MM.1S (cell line): Measurements from ENCODE around the gene FARP2.

Source experiments
- EZH2 ChIP-seq: fragments of 300-600 bp; sonication (generic); optimal IDR thresholded peaks from 2 replicates; pipeline ENCODE3; 2017; ENCODE audit warnings: low read depth, mild to moderate bottlenecking, antibody characterized with exemption, low read length, mixed read lengths
- EZH2phosphoT487 ChIP-seq: fragments of 300-600 bp; sonication (generic); IDR thresholded peaks from 2 replicates; pipeline ENCODE4 v1.6.1; 2018; ENCODE audit warnings: antibody characterized with exemption, low read length
- TF ChIP-seq, protein P1 (sequence below): fragments of 300-600 bp; sonication (generic); IDR thresholded peaks from 2 replicates; pipeline ENCODE4 v1.5.1; 2016; ENCODE audit warnings: antibody characterized with exemption, low read length, mixed read lengths

- TF ChIP-seq, protein P1, sequence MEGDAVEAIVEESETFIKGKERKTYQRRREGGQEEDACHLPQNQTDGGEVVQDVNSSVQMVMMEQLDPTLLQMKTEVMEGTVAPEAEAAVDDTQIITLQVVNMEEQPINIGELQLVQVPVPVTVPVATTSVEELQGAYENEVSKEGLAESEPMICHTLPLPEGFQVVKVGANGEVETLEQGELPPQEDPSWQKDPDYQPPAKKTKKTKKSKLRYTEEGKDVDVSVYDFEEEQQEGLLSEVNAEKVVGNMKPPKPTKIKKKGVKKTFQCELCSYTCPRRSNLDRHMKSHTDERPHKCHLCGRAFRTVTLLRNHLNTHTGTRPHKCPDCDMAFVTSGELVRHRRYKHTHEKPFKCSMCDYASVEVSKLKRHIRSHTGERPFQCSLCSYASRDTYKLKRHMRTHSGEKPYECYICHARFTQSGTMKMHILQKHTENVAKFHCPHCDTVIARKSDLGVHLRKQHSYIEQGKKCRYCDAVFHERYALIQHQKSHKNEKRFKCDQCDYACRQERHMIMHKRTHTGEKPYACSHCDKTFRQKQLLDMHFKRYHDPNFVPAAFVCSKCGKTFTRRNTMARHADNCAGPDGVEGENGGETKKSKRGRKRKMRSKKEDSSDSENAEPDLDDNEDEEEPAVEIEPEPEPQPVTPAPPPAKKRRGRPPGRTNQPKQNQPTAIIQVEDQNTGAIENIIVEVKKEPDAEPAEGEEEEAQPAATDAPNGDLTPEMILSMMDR = no peak
- TF ChIP-seq EZH2 = no peak
- no peak for TF ChIP-seq EZH2phosphoT487
Observed at GRCh38 chr2:241316825-241317224, 39.3 kb upstream of the FARP2 start.
